D721Med (cell line): Measurements from ENCODE around the gene LRRC53.

ENCODE experiments used
- DNase-seq: peaks from one replicate; pipeline ENCODE4 v3.0.0; 2011; ENCODE audit warnings: low spot score; ENCODE audit not compliant: insufficient read length
- FAIRE-seq: peaks from 2 replicates; lab custom pipeline; 2011; peaks lifted over from hg19 to GRCh38; lab: Jason Lieb, UNC
- TF ChIP-seq, protein P1 (sequence below): IDR thresholded peaks from 2 replicates; pipeline ENCODE4 v1.5.1; 2012; ENCODE audit warnings: mild to moderate bottlenecking, control low read depth; ENCODE audit not compliant: insufficient read depth; ENCODE audit errors: missing control alignments

Gene LRRC53

DNA sequence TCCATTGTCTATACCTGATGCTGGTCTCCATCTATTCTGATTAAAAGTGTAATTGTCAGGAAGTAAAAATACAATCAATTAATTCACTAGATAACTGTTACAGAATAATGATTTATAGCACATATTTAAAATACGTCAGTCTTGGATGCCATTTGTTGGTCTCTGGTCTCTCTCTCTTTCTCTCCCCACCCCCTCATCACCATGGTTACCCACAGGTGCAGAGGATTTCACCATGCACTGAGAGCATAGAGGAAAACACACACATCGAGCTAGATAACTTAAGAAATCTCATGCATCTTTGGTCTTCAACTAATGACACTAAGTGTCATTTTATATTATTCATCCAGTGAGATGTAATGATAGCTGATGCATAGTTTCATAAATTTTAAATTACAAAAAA is 33.4 kb downstream of the LRRC53 start:
- FAIRE-seq (no peak), DNase-seq (no peak)
- TF ChIP-seq, protein P1, sequence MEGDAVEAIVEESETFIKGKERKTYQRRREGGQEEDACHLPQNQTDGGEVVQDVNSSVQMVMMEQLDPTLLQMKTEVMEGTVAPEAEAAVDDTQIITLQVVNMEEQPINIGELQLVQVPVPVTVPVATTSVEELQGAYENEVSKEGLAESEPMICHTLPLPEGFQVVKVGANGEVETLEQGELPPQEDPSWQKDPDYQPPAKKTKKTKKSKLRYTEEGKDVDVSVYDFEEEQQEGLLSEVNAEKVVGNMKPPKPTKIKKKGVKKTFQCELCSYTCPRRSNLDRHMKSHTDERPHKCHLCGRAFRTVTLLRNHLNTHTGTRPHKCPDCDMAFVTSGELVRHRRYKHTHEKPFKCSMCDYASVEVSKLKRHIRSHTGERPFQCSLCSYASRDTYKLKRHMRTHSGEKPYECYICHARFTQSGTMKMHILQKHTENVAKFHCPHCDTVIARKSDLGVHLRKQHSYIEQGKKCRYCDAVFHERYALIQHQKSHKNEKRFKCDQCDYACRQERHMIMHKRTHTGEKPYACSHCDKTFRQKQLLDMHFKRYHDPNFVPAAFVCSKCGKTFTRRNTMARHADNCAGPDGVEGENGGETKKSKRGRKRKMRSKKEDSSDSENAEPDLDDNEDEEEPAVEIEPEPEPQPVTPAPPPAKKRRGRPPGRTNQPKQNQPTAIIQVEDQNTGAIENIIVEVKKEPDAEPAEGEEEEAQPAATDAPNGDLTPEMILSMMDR, result no peak

- TF ChIP-seq, protein P1, result no peak
- no peak for DNase-seq
- no peak for FAIRE-seq
Measured at GRCh38 chr1:74474585-74474984, 37.8 kb downstream of the LRRC53 start.

- no peak for DNase-seq
- FAIRE-seq, result no peak
- TF ChIP-seq, protein P1, result no peak
Measured at GRCh38 chr1:74471470-74471869, 40.9 kb downstream of the LRRC53 start.

- DNase-seq (no peak), FAIRE-seq (no peak)
- TF ChIP-seq, protein P1, result no peak
Measured at GRCh38 chr1:74470936-74471335, 41.5 kb downstream of the LRRC53 start.

DNA sequence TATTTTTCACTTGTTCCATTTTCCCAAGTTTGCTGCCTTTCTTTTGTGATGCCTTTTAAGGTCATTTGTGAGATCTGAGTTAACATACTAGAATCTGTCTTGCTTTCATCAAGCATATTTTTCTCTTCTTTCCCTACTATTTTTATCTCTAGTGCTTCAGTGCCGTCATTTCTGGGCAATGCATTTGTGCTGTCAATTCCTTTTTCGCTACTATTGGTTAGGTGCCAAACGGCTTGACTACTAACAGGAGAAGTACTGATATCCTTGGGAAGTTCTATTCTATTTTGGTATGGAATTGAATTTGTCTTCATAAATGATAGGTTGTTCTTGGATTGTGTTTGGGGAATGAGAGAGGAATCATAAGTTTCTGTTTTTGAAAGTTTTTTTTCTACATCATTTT is 42.2 kb downstream of the LRRC53 start:
- TF ChIP-seq, protein P1, result no peak
- DNase-seq, result no peak
- FAIRE-seq, result no peak

GRCh38 chr1:74468982-74469603 is 43.3 kb downstream of the LRRC53 start:
- DNase-seq (no peak), FAIRE-seq (peak; percentile 84)
- TF ChIP-seq, protein P1, result peak; percentile 76

GRCh38 chr1:74467786-74468377 is 44.5 kb downstream of the LRRC53 start:
- FAIRE-seq, result no peak
- TF ChIP-seq, protein P1, result no peak
- DNase-seq, result no peak
